SK-N-SH (cell line): ENCODE results near the gene BMPR1A. TPM values are rescaled to one million over a fixed set of nuclear protein-coding genes. Genes with fewer than 3 reads are reported as not detected.
A peak's percentile ranks its signal among the peaks of the same experiment; 100 is the strongest.

ENCODE experiments used
- CTCF ChIA-PET: fragments of 300-600, 350-600 bp; formaldehyde crosslinking; extraction: SDS; loops from one replicate; lab custom pipeline; 2021; lab: Yijun Ruan, JAX
- POLR2A ChIA-PET: fragments of 350-600 bp; sonication (Branson Sonifier 250); formaldehyde crosslinking; extraction: SDS; loops from one replicate; lab custom pipeline; 2020; ENCODE audit warnings: antibody characterized with exemption, inconsistent platforms; lab: Yijun Ruan, JAX
- DNase-seq: peaks from one replicate; pipeline ENCODE4 v3.0.0; 2012
- H2AFZ ChIP-seq: fragments of 200-600 bp; sonication (generic); 2 replicates; pipeline ENCODE4 v1.8.1; 2016; ENCODE audit warnings: antibody characterized with exemption, mild to moderate bottlenecking, low read depth
- H3F3A ChIP-seq: fragments of 200-600 bp; sonication (generic); replicated peaks from 2 replicates; pipeline ENCODE3; 2016; ENCODE audit warnings: antibody characterized with exemption, mild to moderate bottlenecking; ENCODE audit not compliant: insufficient read depth
- H3K27ac ChIP-seq, 2 experiments: fragments of 200-500 bp in 1 of 2; fragments of 200-600 bp in 1 of 2; sonication (Bioruptor generic) in 1 of 2; sonication (generic), shearing (Covaris generic) in 1 of 2; 2 replicates each; pipeline versions ENCODE4 v1.5.1 to v1.6.1; 2014 to 2016; ENCODE audit warnings: low read depth in 2 of 2, inconsistent platforms in 1 of 2, low read length in 1 of 2, mild to moderate bottlenecking in 1 of 2, mixed read lengths in 1 of 2
- H3K27me3 ChIP-seq: fragments of 200-600 bp; sonication (generic), shearing (Covaris generic); 2 replicates; pipeline ENCODE4 v1.6.1; 2016; ENCODE audit warnings: mixed run types; ENCODE audit not compliant: insufficient read depth
- H3K36me3 ChIP-seq, 2 experiments: fragments of 200-500 bp in 1 of 2; fragments of 200-600 bp in 1 of 2; sonication (Bioruptor generic) in 1 of 2; sonication (generic) in 1 of 2; replicated peaks in 1 of 2; 2 replicates each; pipeline versions ENCODE3 to v1.5.1; 2014 to 2016; ENCODE audit warnings: low read length in 1 of 2, mild to moderate bottlenecking in 1 of 2; ENCODE audit not compliant: insufficient read depth in 2 of 2, control insufficient read depth in 1 of 2
- H3K4me1 ChIP-seq, 2 experiments: fragments of 200-500 bp in 1 of 2; fragments of 200-600 bp in 1 of 2; sonication (Bioruptor generic) in 1 of 2; sonication (generic), shearing (Covaris generic) in 1 of 2; 2 replicates each; pipeline versions ENCODE4 v1.5.1 to v1.6.1; 2014 to 2016; ENCODE audit warnings: low read depth in 1 of 2, low read length in 1 of 2, mixed run types in 1 of 2; ENCODE audit not compliant: insufficient read depth in 2 of 2, control insufficient read depth in 1 of 2
- H3K4me2 ChIP-seq: fragments of 200-600 bp; sonication (generic), shearing (Covaris generic); 2 replicates; pipeline ENCODE4 v1.6.1; 2017; ENCODE audit warnings: mixed run types
- H3K4me3 ChIP-seq, 2 experiments: fragments of 200-500 bp in 1 of 2; fragments of 200-600 bp in 1 of 2; sonication (Bioruptor generic) in 1 of 2; sonication (generic), shearing (Covaris generic) in 1 of 2; 2 replicates each; pipeline versions ENCODE4 v1.5.1 to v1.8.1; 2014 to 2016; ENCODE audit warnings: low read depth in 2 of 2, inconsistent platforms in 1 of 2, low read length in 1 of 2, mild to moderate bottlenecking in 1 of 2, mixed read lengths in 1 of 2, moderate library complexity in 1 of 2
- H3K79me2 ChIP-seq: fragments of 200-600 bp; sonication (generic); 2 replicates; pipeline ENCODE4 v1.8.1; 2017; ENCODE audit warnings: mild to moderate bottlenecking; ENCODE audit not compliant: insufficient read depth
- H3K9ac ChIP-seq: fragments of 200-600 bp; sonication (generic); 2 replicates; pipeline ENCODE4 v1.6.1; 2017; ENCODE audit warnings: mixed run types
- H3K9me2 ChIP-seq: fragments of 200-600 bp; sonication (generic); 2 replicates; pipeline ENCODE4 v1.6.1; 2017; ENCODE audit warnings: mixed run types
- H3K9me3 ChIP-seq: fragments of 200-600 bp; sonication (generic); 2 replicates; pipeline ENCODE4 v1.6.1; 2017; ENCODE audit warnings: mixed run types, mild to moderate bottlenecking, moderate library complexity
- H4K20me1 ChIP-seq: fragments of 200-600 bp; sonication (generic); 2 replicates; pipeline ENCODE4 v1.6.1; 2017; ENCODE audit warnings: mild to moderate bottlenecking, mixed run types; ENCODE audit not compliant: insufficient read depth
- CHD2 ChIP-seq: fragments of 150-350 bp; IDR thresholded peaks from 2 replicates; pipeline ENCODE4 v1.6.1; 2018; ENCODE audit warnings: low read length; ENCODE audit not compliant: partially characterized antibody
- CTCF ChIP-seq: fragments of 200-600 bp; sonication (generic); IDR thresholded peaks from 2 replicates; pipeline ENCODE4 v1.6.1; 2017; ENCODE audit warnings: antibody characterized with exemption, mild to moderate bottlenecking, moderate library complexity
- FOSL2 ChIP-seq: IDR thresholded peaks from 2 replicates; pipeline ENCODE4 v1.4.0; 2012; ENCODE audit warnings: low read depth, mild to moderate bottlenecking, moderate library complexity, borderline replicate concordance
- FOXJ3 ChIP-seq: sonication (generic); formaldehyde crosslinking; IDR thresholded peaks from 2 replicates; pipeline ENCODE4 v1.5.1; 2020; ENCODE audit warnings: mild to moderate bottlenecking, missing genetic modification reagents
- GABPA ChIP-seq: IDR thresholded peaks from 2 replicates; pipeline ENCODE4 v1.4.0; 2012; ENCODE audit warnings: low read depth, mild to moderate bottlenecking
- IRF3 ChIP-seq: fragments of 150-350 bp; IDR thresholded peaks from 2 replicates; pipeline ENCODE4 v1.6.1; 2016; ENCODE audit warnings: mild to moderate bottlenecking, low read depth, low read length
- JUND ChIP-seq: IDR thresholded peaks from 2 replicates; pipeline ENCODE4 v1.4.0; 2012
- MAX ChIP-seq: IDR thresholded peaks from 2 replicates; pipeline ENCODE4 v1.4.0; 2012; ENCODE audit warnings: low read depth
- NFIC ChIP-seq: IDR thresholded peaks from 2 replicates; pipeline ENCODE4 v1.4.0; 2012; ENCODE audit warnings: borderline replicate concordance
- NRF1 ChIP-seq: IDR thresholded peaks from 2 replicates; pipeline ENCODE4 v1.6.1; 2012; ENCODE audit warnings: low read depth, mild to moderate bottlenecking, low read length
- POLR2AphosphoS5 ChIP-seq: IDR thresholded peaks from 2 replicates; pipeline ENCODE4 v1.6.1; 2012; ENCODE audit warnings: low read depth, low read length
- RAD21 ChIP-seq: IDR thresholded peaks from 2 replicates; pipeline ENCODE4 v1.6.1; 2012; ENCODE audit warnings: mild to moderate bottlenecking, low read length
- RCOR1 ChIP-seq: fragments of 150-350 bp; IDR thresholded peaks from 2 replicates; pipeline ENCODE4 v1.6.1; 2017; ENCODE audit warnings: antibody characterized with exemption, low read length
- REST ChIP-seq: IDR thresholded peaks from 2 replicates; pipeline ENCODE4 v1.6.1; 2012; ENCODE audit warnings: mild to moderate bottlenecking, low read depth, low read length, moderate library complexity
- RFX5 ChIP-seq: IDR thresholded peaks from 2 replicates; pipeline ENCODE4 v1.6.1; 2012; ENCODE audit warnings: mild to moderate bottlenecking, improper control_type of control experiment, low read length
- TCF12 ChIP-seq: IDR thresholded peaks from 2 replicates; pipeline ENCODE4 v1.4.0; 2012
- TEAD4 ChIP-seq: IDR thresholded peaks from 2 replicates; pipeline ENCODE4 v1.4.0; 2012; ENCODE audit warnings: mild to moderate bottlenecking, borderline replicate concordance; ENCODE audit not compliant: insufficient read depth
- YY1 ChIP-seq: IDR thresholded peaks from 2 replicates; pipeline ENCODE4 v1.4.0; 2012; ENCODE audit warnings: low read depth, mild to moderate bottlenecking
- whole genome bisulfite sequencing: methylation state at CpG from one replicate; pipeline ENCODE4 v1.1.6; 2017; ENCODE audit warnings: low lambda C conversion rate; 5-methylcytosine and 5-hydroxymethylcytosine counted together
- polyA plus RNA-seq, 3 experiments: library from polyadenylated mRNA; depleted of rRNA; stranded (reverse); fragments of >200 nt; gene quantifications; 2 replicates each; pipeline ENCODE4 v1.2.3, GENCODE V29; 2012
- TF ChIP-seq, protein P1 (sequence below): IDR thresholded peaks from 2 replicates; pipeline ENCODE4 v1.4.0; 2012; ENCODE audit warnings: low read depth, borderline replicate concordance

Gene BMPR1A
- polyA plus RNA-seq, 1 of the 3 experiments (the other 2 are of a cell fraction), result 12.7 TPM

GRCh38 chr10:86803156-86803555, 46.7 kb downstream of the BMPR1A start:
- WGBS, result 87% methylated on average over 2 of the region's 2 CpGs
- no peak overlapping the region for H2AFZ ChIP-seq
- H3K27me3 ChIP-seq, result no peaks in the 10 kb centered on the region
- H3F3A ChIP-seq, result peaks cover 26% of the 10 kb centered on the region
- peak overlapping the region in 1 of 2 experiments; percentile 59; a peak in 2 of 4 replicates for H3K27ac ChIP-seq
- POLR2A ChIA-PET, result no interaction called here
- H3K9me3 ChIP-seq, result no peaks in the 10 kb centered on the region
- no peak overlapping the region for H3K4me2 ChIP-seq
- TF ChIP-seq CTCF (no peak), JUND (no peak), TCF12 (peak; percentile 8; the same call in 1 of the 2 replicates), FOSL2 (no peak), NFIC (no peak), REST (no peak), TEAD4 (0 out of 2 replicates have a peak, but pooled peaks have one; percentile 12), POLR2AphosphoS5 (no peak), RAD21 (no peak), RCOR1 (no peak)
- TF ChIP-seq, protein P1, sequence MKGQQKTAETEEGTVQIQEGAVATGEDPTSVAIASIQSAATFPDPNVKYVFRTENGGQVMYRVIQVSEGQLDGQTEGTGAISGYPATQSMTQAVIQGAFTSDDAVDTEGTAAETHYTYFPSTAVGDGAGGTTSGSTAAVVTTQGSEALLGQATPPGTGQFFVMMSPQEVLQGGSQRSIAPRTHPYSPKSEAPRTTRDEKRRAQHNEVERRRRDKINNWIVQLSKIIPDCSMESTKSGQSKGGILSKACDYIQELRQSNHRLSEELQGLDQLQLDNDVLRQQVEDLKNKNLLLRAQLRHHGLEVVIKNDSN, result no peak
- H3K9me2 ChIP-seq, result no peaks in the 10 kb centered on the region
- H3K9ac ChIP-seq, result no peak overlapping the region
- peaks cover 0 to under 1% of the 10 kb centered on the region in 2 experiments for H3K36me3 ChIP-seq
- H3K4me3 ChIP-seq, result no peak overlapping the region
- DNase-seq, result no peak
- peaks cover 17% of the 10 kb centered on the region for H4K20me1 ChIP-seq
- CTCF ChIA-PET, result interaction anchor here (1.1 kb wide), 1 partner anchor 91 kb away, joined by 3 read pairs; no protein-coding TSS in a partner anchor
- peaks cover under 1 to 27% of the 10 kb centered on the region in 2 experiments; a peak in 3 of 4 replicates for H3K4me1 ChIP-seq
- H3K79me2 ChIP-seq, result peaks cover 97% of the 10 kb centered on the region

- Histone ChIP-seq H2AFZ (no peak overlapping the region), H3K9me2 (no peaks in the 10 kb centered on the region), H3K9ac (no peak overlapping the region), H3K27ac (no peak overlapping the region), H3K36me3 (peaks cover 0 to 7% of the 10 kb centered on the region in 2 experiments), H3K4me2 (no peak overlapping the region), H3K9me3 (no peaks in the 10 kb centered on the region), H3K79me2 (peaks cover 98% of the 10 kb centered on the region), H3K4me1 (peaks cover 0 to 22% of the 10 kb centered on the region in 2 experiments; a peak in 2 of 4 replicates), H3F3A (peaks cover 28% of the 10 kb centered on the region), H3K27me3 (no peaks in the 10 kb centered on the region), H3K4me3 (no peak overlapping the region), H4K20me1 (peaks cover 16% of the 10 kb centered on the region; the same call in 1 of the 2 replicates)
- WGBS, result 96% methylated on average over 3 of the region's 3 CpGs
- POLR2A ChIA-PET, result no interaction called here
- CTCF ChIA-PET, result no interaction called here
- no peak for DNase-seq
- TF ChIP-seq GABPA (no peak), NRF1 (no peak), FOXJ3 (CRISPR knock-in tag) (no peak), YY1 (no peak), IRF3 (no peak), MAX (no peak), CHD2 (no peak), RFX5 (no peak)
- TF ChIP-seq, protein P1, result no peak
Measured at GRCh38 chr10:86804805-86805204, 48.4 kb downstream of the BMPR1A start.
